Stomach (tissue), 9 donors: Measurements from ENCODE around the gene RSKR. TPM values are rescaled to one million over a fixed set of nuclear protein-coding genes. Genes with fewer than 3 reads are reported as not detected.
A peak's percentile ranks its signal among the peaks of the same experiment; 100 is the strongest.
"Not testable (repeated sequence)": the region's sequence is repeated elsewhere in the genome, so short reads cannot be mapped to it uniquely, and the experiment has no call there.

ENCODE experiments used
- DNase-seq, 2 donors: peaks; one replicate each; pipeline versions ENCODE4 v3.0.0 to v3.0.0-alpha.2; 2013 to 2019
- H3K27ac ChIP-seq, 5 donors: fragments of 200-600 bp in 4 of 5; sonication (generic) in 4 of 5; one replicate each; pipeline ENCODE4 v1.5.1; 2013 to 2019; ENCODE audit warnings: mild to moderate bottlenecking in 1 of 5, moderate library complexity in 1 of 5
- H3K27me3 ChIP-seq, 3 donors: fragments of 200-600 bp; sonication (generic); one replicate each; pipeline ENCODE4 v1.5.1; 2017 to 2019; ENCODE audit warnings: mixed run types in 1 of 3
- H3K36me3 ChIP-seq, 4 donors: fragments of 200-600 bp; sonication (generic); 1 replicate in 3 of 4; 2 replicates in 1 of 4; pipeline ENCODE4 v1.5.1; 2016 to 2019
- H3K4me1 ChIP-seq, 4 donors: fragments of 200-600 bp; sonication (generic); one replicate each; pipeline ENCODE4 v1.5.1; 2016 to 2019
- H3K4me3 ChIP-seq, 4 donors: fragments of 200-600 bp; sonication (generic) in 3 of 4; one replicate each; pipeline ENCODE4 v1.5.1; 2016 to 2019; ENCODE audit warnings: mild to moderate bottlenecking in 1 of 4
- H3K9me3 ChIP-seq, 4 donors: fragments of 200-600 bp; sonication (generic); one replicate each; pipeline ENCODE4 v1.5.1; 2016 to 2019
- CTCF ChIP-seq, 7 experiments: fragments of 450-650 bp in 4 of 7; fragments of 200-600 bp in 3 of 7; sonication (generic) in 3 of 7; IDR thresholded peaks; one replicate each; pipeline ENCODE4 v1.5.1; 2016 to 2019; ENCODE audit warnings: antibody characterized with exemption in 7 of 7, control low read depth in 2 of 7, mild to moderate bottlenecking in 1 of 7
- EP300 ChIP-seq: sonication (generic); formaldehyde crosslinking; IDR thresholded peaks from one replicate; pipeline ENCODE4 v1.6.1; 2017; ENCODE audit warnings: antibody characterized with exemption
- POLR2A ChIP-seq, 4 donors: fragments of 450-650 bp; IDR thresholded peaks; one replicate each; pipeline ENCODE4 v1.6.1; 2016; ENCODE audit warnings: antibody characterized with exemption in 4 of 4, control low read depth in 2 of 4, mild to moderate bottlenecking in 1 of 4, moderate library complexity in 1 of 4
- POLR2AphosphoS5 ChIP-seq, 3 donors: sonication (generic); formaldehyde crosslinking; IDR thresholded peaks; one replicate each; pipeline ENCODE4 v1.6.1; 2016; ENCODE audit warnings: antibody characterized with exemption in 3 of 3
- WGBS, 5 donors: extraction: QIAGEN DNeasy Blood & Tissue Kit in 3 of 5; methylation state at CpG; one replicate each; pipeline versions ENCODE4 v1.1.5 to v1.1.7; 2013 to 2018; 5-methylcytosine and 5-hydroxymethylcytosine counted together
- intact Hi-C: fragments of 100-400 bp; cut with DNase I; formaldehyde crosslinking; loops from one replicate; pipeline ENCODE4 v1.15.1; 2023; ENCODE audit warnings: low total_unique reads
- polyA plus RNA-seq, 3 donors: library from polyadenylated mRNA; stranded (reverse); fragments of 200-250 nt; gene quantifications; one replicate each; pipeline ENCODE4 v1.2.3, GENCODE V29; 2013
- total RNA-seq, 5 donors: library from RNA; depleted of rRNA; stranded (reverse); fragments of >200 nt; gene quantifications; one replicate each; pipeline versions ENCODE4 v1.1.0 to v1.2.3, GENCODE V29; 2014 to 2016
- donor health status: healthy with polysubstance abuse.
- donor health status: Bipolar disorder and iron deficiency.
- donor health status: healthy.

The RSKR gene
- total and polyA plus RNA-seq, 8 donors, result 0.31 to 36.2 (median 9.5) TPM

- TF ChIP-seq POLR2A (IDR thresholded peaks at IDR 0.05), result peak in 2 of 4 donors; percentile 13 to 56
- TF ChIP-seq CTCF (IDR thresholded peaks at IDR 0.05), result no peak
- peak; percentile 76 to 95 (median 95) for TF ChIP-seq POLR2AphosphoS5 (IDR thresholded peaks at IDR 0.05)
- Histone ChIP-seq H3K36me3 (peaks cover 0 to 21% (median 0%) of the 10 kb centered on the region in 4 donors), H3K4me1 (peaks cover 12 to 38% (median 21%) of the 10 kb centered on the region in 4 donors), H3K27ac (peak within 1 kb of the TSS in 2 of 5 donors; percentile 46 to 48), H3K4me3 (peak within 1 kb of the TSS; percentile 14 to 34 (median 31)), H3K27me3 (no peaks in the 10 kb centered on the region), H3K9me3 (no peaks in the 10 kb centered on the region)
- WGBS, 5 donors, result 3 to 6% (median 4%) methylated on average over 22 to 26 of the region's 26 CpGs
- intact Hi-C loops, result no loop called here
- peak; percentile 98 to 99 for DNase-seq
These were observed 37.1 kb downstream of the RSKR start, which contains the start of gene ALDOC for GRCh38 chr17:28576758-28577465. Gene ALDOC (minus strand): TSS chr17:28576895. CDS start chr17:28575532, 1,363 bp downstream.

GRCh38 chr17:28576016-28576415, 38.0 kb downstream of the RSKR start:
- 72 to 83% (median 78%) methylated on average over 3 of the region's 3 CpGs for WGBS, 5 donors
- H3K27ac ChIP-seq, result not testable (repeated sequence)

GRCh38 chr17:28575126-28575795, 38.7 kb downstream of the RSKR start:
- Histone ChIP-seq H3K4me1 (peaks cover 18 to 45% (median 31%) of the 10 kb centered on the region in 4 donors), H3K27me3 (no peaks in the 10 kb centered on the region), H3K9me3 (no peaks in the 10 kb centered on the region), H3K4me3 (no peak overlapping the region), H3K27ac (no peak overlapping the region), H3K36me3 (peaks cover 0 to 21% (median 0%) of the 10 kb centered on the region in 4 donors)
- WGBS, 5 donors, result 91 to 98% (median 96%) methylated on average over 14 of the region's 14 CpGs
- intact Hi-C loops, result no loop called here
- DNase-seq, result no peak
- TF ChIP-seq EP300 (no peak), CTCF (IDR thresholded peaks at IDR 0.05) (no peak), POLR2A (IDR thresholded peaks at IDR 0.05) (no peak), POLR2AphosphoS5 (IDR thresholded peaks at IDR 0.05) (no peak)

More at GRCh38 chr17:28576016-28576415, 38.0 kb downstream of the RSKR start:
- peaks cover 0 to 21% (median 0%) of the 10 kb centered on the region in 4 donors for H3K36me3 ChIP-seq
- H3K9me3 ChIP-seq, intact Hi-C loops, H3K27me3 ChIP-seq, H3K4me3 ChIP-seq, DNase-seq: not testable (repeated sequence)
- peaks cover 14 to 40% (median 25%) of the 10 kb centered on the region in 4 donors for H3K4me1 ChIP-seq

DNA sequence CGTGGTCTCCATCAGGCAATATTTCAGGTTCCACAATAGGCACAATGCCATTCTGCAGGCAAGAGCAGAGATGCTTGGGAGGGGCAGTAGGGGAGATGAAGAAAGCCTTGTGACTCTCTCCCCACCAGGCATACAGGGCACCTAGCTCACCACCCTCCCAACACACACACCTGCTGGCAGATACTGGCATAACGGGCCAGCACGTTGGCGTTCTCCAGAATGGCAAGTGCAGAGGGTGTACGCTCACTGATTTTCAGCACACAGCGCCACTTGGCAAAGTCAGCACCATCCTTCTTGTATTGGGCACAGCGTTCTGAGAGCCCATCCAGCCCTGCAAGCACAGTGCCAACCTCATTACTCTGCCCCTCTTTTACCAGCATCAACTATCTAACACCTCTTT, 39.5 kb downstream of the RSKR start:
- H3K4me3 ChIP-seq, result no peak overlapping the region
- peak in 1 of 2 donors; percentile 10 for DNase-seq
- peaks cover 0 to 17% (median 0%) of the 10 kb centered on the region in 4 donors for H3K36me3 ChIP-seq
- H3K27ac ChIP-seq, result no peak overlapping the region
- TF ChIP-seq POLR2AphosphoS5 (IDR thresholded peaks at IDR 0.05), result no peak
- intact Hi-C loops, result no loop called here
- WGBS, 5 donors, result 73 to 87% (median 84%) methylated on average over 7 of the region's 7 CpGs
- H3K27me3 ChIP-seq, result no peaks in the 10 kb centered on the region
- H3K4me1 ChIP-seq, result peaks cover 23 to 53% (median 37%) of the 10 kb centered on the region in 4 donors
- no peaks in the 10 kb centered on the region for H3K9me3 ChIP-seq

GRCh38 chr17:28573966-28574480, 40.0 kb downstream of the RSKR start:
- Histone ChIP-seq H3K4me3 (no peak overlapping the region), H3K36me3 (peaks cover 0 to 12% (median 0%) of the 10 kb centered on the region in 4 donors), H3K27me3 (no peaks in the 10 kb centered on the region), H3K9me3 (no peaks in the 10 kb centered on the region), H3K4me1 (peaks cover 23 to 58% (median 40%) of the 10 kb centered on the region in 4 donors), H3K27ac (no peak overlapping the region)
- DNase-seq, result no peak
- intact Hi-C loops, result no loop called here
- TF ChIP-seq POLR2AphosphoS5 (IDR thresholded peaks at IDR 0.05), result no peak
- no peak for TF ChIP-seq POLR2A (IDR thresholded peaks at IDR 0.05)
- WGBS, 5 donors, result 88 to 99% (median 93%) methylated on average over 6 of the region's 6 CpGs
